MM.1S (cell line): ENCODE results near the gene ROR2.

ENCODE experiments used
- DNase-seq: peaks from one replicate; pipeline ENCODE4 v3.0.0-alpha.2; 2015
- H2AFZ ChIP-seq: fragments of 300-600 bp; sonication (generic); 2 replicates; pipeline ENCODE4 v1.6.0; 2016; ENCODE audit warnings: antibody characterized with exemption, low read length
- H3F3A ChIP-seq: fragments of 300-600 bp; sonication (generic); 2 replicates; pipeline ENCODE4 v1.6.1; 2016; ENCODE audit warnings: mild to moderate bottlenecking, antibody characterized with exemption, low read length, moderate library complexity, mixed read lengths; ENCODE audit not compliant: insufficient read depth
- H3K27ac ChIP-seq: fragments of 300-600 bp; sonication (generic); 2 replicates; pipeline ENCODE4 v1.5.1; 2016; ENCODE audit warnings: mild to moderate bottlenecking, low read length
- H3K27me3 ChIP-seq: fragments of 300-600 bp; sonication (generic); replicated peaks from 2 replicates; pipeline ENCODE4 v1.6.0; 2016; ENCODE audit warnings: low read length; ENCODE audit not compliant: insufficient read depth
- H3K36me3 ChIP-seq: fragments of 300-600 bp; sonication (generic); replicated peaks from 2 replicates; pipeline ENCODE4 v1.6.1; 2016; ENCODE audit warnings: mild to moderate bottlenecking, low read length, mixed read lengths; ENCODE audit not compliant: insufficient read depth
- H3K4me1 ChIP-seq: fragments of 300-600 bp; sonication (generic); 2 replicates; pipeline ENCODE4 v1.6.1; 2016; ENCODE audit warnings: low read length, mixed read lengths
- H3K4me2 ChIP-seq: fragments of 300-600 bp; sonication (generic); 2 replicates; pipeline ENCODE4 v1.6.0; 2016; ENCODE audit warnings: low read depth, low read length
- H3K4me3 ChIP-seq: fragments of 300-600 bp; sonication (generic); 2 replicates; pipeline ENCODE4 v1.5.1; 2016; ENCODE audit warnings: low read length, mixed read lengths
- H3K79me2 ChIP-seq: fragments of 300-600 bp; sonication (generic); 2 replicates; pipeline ENCODE4 v1.6.1; 2016; ENCODE audit warnings: mixed run types, low read length, mixed read lengths
- H3K9ac ChIP-seq: fragments of 300-600 bp; sonication (generic); 2 replicates; pipeline ENCODE4 v1.6.1; 2016; ENCODE audit warnings: low read length, mixed read lengths
- H3K9me2 ChIP-seq: fragments of 300-600 bp; sonication (generic); replicated peaks from 2 replicates; pipeline ENCODE4 v1.6.1; 2016; ENCODE audit warnings: mild to moderate bottlenecking, low read length, mixed read lengths; ENCODE audit not compliant: insufficient read depth
- H3K9me3 ChIP-seq: fragments of 300-600 bp; sonication (generic); replicated peaks from 2 replicates; pipeline ENCODE4 v1.6.1; 2016; ENCODE audit warnings: mild to moderate bottlenecking, low read length, mixed read lengths; ENCODE audit not compliant: insufficient read depth
- H4K20me1 ChIP-seq: fragments of 300-600 bp; sonication (generic); 2 replicates; pipeline ENCODE4 v1.6.1; 2016; ENCODE audit warnings: mild to moderate bottlenecking, low read length, moderate library complexity, mixed read lengths; ENCODE audit not compliant: insufficient read depth
- EZH2 ChIP-seq: fragments of 300-600 bp; sonication (generic); optimal IDR thresholded peaks from 2 replicates; pipeline ENCODE3; 2017; ENCODE audit warnings: low read depth, mild to moderate bottlenecking, antibody characterized with exemption, low read length, mixed read lengths
- EZH2phosphoT487 ChIP-seq: fragments of 300-600 bp; sonication (generic); IDR thresholded peaks from 2 replicates; pipeline ENCODE4 v1.6.1; 2018; ENCODE audit warnings: antibody characterized with exemption, low read length
- TF ChIP-seq, protein P1 (sequence below): fragments of 300-600 bp; sonication (generic); IDR thresholded peaks from 2 replicates; pipeline ENCODE4 v1.5.1; 2016; ENCODE audit warnings: antibody characterized with exemption, low read length, mixed read lengths

The ROR2 gene

DNA sequence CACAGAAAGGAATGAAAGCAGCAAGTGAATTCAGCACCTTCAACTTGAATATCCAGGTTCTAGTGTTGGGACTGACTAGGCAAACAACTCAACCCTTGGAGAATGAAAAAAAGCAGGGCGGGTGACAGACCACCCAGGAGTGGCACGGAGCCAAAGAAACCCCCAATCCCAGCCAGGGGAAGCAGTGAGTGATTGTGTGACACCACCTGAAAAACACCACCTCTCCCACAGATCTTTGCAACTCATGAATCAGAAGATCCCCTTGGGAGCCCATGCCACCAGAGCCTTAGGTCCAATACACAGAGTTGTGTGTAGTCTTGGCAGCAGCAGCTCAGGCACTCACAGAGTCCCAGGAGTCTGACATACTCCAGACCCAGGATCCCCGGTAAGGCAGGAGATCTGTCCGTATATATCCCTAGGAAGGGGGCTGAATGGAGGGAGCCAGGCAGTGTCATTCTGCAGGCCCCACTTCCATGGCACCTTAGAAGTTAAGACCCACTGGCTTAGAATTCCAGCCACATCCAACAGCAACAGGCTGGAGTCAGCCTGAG, 22.1 kb upstream of the ROR2 start:
- Histone ChIP-seq H3K9me2 (no peaks in the 10 kb centered on the region), H3K27me3 (no peaks in the 10 kb centered on the region), H3K4me1 (no peaks in the 10 kb centered on the region), H3K4me2 (no peak overlapping the region), H3K9ac (no peak overlapping the region), H2AFZ (no peak overlapping the region), H4K20me1 (no peaks in the 10 kb centered on the region), H3K4me3 (no peak overlapping the region), H3K79me2 (no peaks in the 10 kb centered on the region), H3K9me3 (no peaks in the 10 kb centered on the region), H3F3A (no peaks in the 10 kb centered on the region), H3K27ac (no peak overlapping the region), H3K36me3 (no peaks in the 10 kb centered on the region)
- TF ChIP-seq, protein P1, sequence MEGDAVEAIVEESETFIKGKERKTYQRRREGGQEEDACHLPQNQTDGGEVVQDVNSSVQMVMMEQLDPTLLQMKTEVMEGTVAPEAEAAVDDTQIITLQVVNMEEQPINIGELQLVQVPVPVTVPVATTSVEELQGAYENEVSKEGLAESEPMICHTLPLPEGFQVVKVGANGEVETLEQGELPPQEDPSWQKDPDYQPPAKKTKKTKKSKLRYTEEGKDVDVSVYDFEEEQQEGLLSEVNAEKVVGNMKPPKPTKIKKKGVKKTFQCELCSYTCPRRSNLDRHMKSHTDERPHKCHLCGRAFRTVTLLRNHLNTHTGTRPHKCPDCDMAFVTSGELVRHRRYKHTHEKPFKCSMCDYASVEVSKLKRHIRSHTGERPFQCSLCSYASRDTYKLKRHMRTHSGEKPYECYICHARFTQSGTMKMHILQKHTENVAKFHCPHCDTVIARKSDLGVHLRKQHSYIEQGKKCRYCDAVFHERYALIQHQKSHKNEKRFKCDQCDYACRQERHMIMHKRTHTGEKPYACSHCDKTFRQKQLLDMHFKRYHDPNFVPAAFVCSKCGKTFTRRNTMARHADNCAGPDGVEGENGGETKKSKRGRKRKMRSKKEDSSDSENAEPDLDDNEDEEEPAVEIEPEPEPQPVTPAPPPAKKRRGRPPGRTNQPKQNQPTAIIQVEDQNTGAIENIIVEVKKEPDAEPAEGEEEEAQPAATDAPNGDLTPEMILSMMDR, result no peak
- no peak for TF ChIP-seq EZH2phosphoT487
- TF ChIP-seq EZH2, result no peak
- DNase-seq, result no peak

DNA sequence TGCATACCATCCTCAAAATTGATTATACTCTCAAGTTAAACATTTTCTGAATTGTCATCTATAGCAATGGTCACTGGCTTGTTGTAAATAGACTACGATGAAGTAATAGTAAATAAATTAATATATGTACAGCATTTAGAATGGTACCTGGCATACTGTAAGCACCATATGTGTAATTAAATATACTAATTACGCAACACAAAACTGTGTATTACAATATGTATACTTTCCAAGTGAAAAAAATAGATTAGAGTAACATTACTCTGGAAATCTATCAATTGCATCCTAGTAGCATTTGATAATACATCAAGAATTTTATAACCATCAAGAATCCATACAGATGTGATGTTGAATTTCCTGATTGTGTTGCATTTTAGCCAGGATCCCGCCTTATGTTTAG, 17.2 kb upstream of the ROR2 start:
- Histone ChIP-seq H3K9ac (no peak overlapping the region), H3K36me3 (no peaks in the 10 kb centered on the region), H3K4me3 (no peak overlapping the region), H3K27ac (no peak overlapping the region), H2AFZ (no peak overlapping the region), H3F3A (no peaks in the 10 kb centered on the region), H3K4me1 (no peaks in the 10 kb centered on the region), H3K9me2 (no peaks in the 10 kb centered on the region), H3K4me2 (no peak overlapping the region), H3K9me3 (no peaks in the 10 kb centered on the region), H4K20me1 (no peaks in the 10 kb centered on the region), H3K79me2 (no peaks in the 10 kb centered on the region), H3K27me3 (no peaks in the 10 kb centered on the region)
- DNase-seq, result no peak
- no peak for TF ChIP-seq EZH2phosphoT487
- no peak for TF ChIP-seq EZH2
- TF ChIP-seq, protein P1, result no peak

DNA sequence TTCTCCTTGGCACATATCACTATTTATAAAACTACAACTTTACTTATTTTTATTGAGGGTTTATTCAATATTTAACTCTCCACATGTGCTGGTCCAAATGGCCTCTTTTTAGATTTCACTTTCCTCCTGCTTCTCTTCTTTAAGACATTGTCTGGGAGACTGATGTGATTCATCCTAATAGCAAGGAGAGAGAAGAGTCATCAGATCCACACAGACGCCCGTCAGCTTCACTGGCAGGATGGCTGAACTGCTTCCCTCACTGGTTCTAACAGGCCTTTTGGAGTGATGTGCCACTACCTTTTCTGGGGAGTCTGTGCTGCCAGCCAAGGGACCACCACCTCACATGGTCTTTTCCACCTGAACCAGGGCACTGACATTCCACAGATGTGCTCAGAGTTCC, 16.5 kb upstream of the ROR2 start:
- DNase-seq, result no peak
- no peak for TF ChIP-seq EZH2phosphoT487
- TF ChIP-seq, protein P1, result no peak
- TF ChIP-seq EZH2, result no peak
- Histone ChIP-seq H3K27ac (no peak overlapping the region), H3K9ac (no peak overlapping the region), H3K4me3 (no peak overlapping the region), H3K27me3 (no peaks in the 10 kb centered on the region), H3K9me3 (no peaks in the 10 kb centered on the region), H2AFZ (no peak overlapping the region), H4K20me1 (no peaks in the 10 kb centered on the region), H3F3A (no peaks in the 10 kb centered on the region), H3K36me3 (no peaks in the 10 kb centered on the region), H3K4me2 (no peak overlapping the region), H3K79me2 (no peaks in the 10 kb centered on the region), H3K4me1 (no peaks in the 10 kb centered on the region), H3K9me2 (no peaks in the 10 kb centered on the region)
